Astrocyte (in vitro differentiated cells and primary cell): Measurements from ENCODE around the gene CBFB.

Source experiments
- EZH2 ChIP-seq: IDR thresholded peaks from 2 replicates; pipeline ENCODE4 v1.6.1; 2012; ENCODE audit warnings: mild to moderate bottlenecking, low read length, inconsistent platforms; ENCODE audit not compliant: insufficient read depth
- TF ChIP-seq, protein P1 (sequence below): IDR thresholded peaks from 2 replicates; pipeline ENCODE4 v1.5.1; 2011; ENCODE audit warnings: low read depth, mild to moderate bottlenecking, inconsistent platforms, low read length, moderate library complexity; ENCODE audit not compliant: insufficient read depth

- TF ChIP-seq, protein P1, sequence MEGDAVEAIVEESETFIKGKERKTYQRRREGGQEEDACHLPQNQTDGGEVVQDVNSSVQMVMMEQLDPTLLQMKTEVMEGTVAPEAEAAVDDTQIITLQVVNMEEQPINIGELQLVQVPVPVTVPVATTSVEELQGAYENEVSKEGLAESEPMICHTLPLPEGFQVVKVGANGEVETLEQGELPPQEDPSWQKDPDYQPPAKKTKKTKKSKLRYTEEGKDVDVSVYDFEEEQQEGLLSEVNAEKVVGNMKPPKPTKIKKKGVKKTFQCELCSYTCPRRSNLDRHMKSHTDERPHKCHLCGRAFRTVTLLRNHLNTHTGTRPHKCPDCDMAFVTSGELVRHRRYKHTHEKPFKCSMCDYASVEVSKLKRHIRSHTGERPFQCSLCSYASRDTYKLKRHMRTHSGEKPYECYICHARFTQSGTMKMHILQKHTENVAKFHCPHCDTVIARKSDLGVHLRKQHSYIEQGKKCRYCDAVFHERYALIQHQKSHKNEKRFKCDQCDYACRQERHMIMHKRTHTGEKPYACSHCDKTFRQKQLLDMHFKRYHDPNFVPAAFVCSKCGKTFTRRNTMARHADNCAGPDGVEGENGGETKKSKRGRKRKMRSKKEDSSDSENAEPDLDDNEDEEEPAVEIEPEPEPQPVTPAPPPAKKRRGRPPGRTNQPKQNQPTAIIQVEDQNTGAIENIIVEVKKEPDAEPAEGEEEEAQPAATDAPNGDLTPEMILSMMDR, result no peak
- no peak for TF ChIP-seq EZH2
These were observed 1.4 kb downstream of the CBFB start for GRCh38 chr16:67030221-67030962.
